Measurements from ENCODE around the gene NKPD1. TPM values are rescaled to one million over a fixed set of nuclear protein-coding genes. Genes with fewer than 3 reads are reported as not detected.

The NKPD1 gene
- total and polyA plus RNA-seq, 2 experiments from 2014 or later, result 2.9 to 3.3 TPM

DNA sequence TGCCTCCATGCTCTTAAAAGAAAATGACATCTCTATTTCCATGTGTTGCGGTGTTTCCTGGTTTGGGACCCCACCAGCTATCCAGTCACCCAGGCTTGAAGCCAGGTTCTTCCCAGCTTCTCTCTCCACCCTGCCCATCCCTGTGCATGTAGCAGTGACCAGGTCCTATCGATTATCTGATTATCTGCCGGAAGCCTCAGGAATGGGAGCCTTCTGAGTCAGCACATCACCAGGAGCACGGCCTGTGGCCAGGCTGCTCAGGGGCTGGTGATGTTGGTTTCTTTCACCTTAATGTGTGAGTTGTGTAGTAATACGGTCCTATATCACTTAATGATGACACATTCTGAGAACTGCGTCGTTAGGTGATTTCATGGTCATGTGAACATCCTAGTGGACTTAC is 34.1 kb downstream of the NKPD1 start:
- Histone ChIP-seq H3K4me3 (no peak overlapping the region), H3K27ac (no peak overlapping the region), H3K27me3 (no peaks in the 10 kb centered on the region), H3K36me3 (no peaks in the 10 kb centered on the region), H3K9me3 (ENCODE audit: low read depth) (no peaks in the 10 kb centered on the region), H3K4me1 (ENCODE audit: low read depth) (no peaks in the 10 kb centered on the region)
- DNase-seq (ENCODE audit: low read depth in 1 of 2, low spot score in 1 of 2), result no peak
- TF ChIP-seq, protein P1, sequence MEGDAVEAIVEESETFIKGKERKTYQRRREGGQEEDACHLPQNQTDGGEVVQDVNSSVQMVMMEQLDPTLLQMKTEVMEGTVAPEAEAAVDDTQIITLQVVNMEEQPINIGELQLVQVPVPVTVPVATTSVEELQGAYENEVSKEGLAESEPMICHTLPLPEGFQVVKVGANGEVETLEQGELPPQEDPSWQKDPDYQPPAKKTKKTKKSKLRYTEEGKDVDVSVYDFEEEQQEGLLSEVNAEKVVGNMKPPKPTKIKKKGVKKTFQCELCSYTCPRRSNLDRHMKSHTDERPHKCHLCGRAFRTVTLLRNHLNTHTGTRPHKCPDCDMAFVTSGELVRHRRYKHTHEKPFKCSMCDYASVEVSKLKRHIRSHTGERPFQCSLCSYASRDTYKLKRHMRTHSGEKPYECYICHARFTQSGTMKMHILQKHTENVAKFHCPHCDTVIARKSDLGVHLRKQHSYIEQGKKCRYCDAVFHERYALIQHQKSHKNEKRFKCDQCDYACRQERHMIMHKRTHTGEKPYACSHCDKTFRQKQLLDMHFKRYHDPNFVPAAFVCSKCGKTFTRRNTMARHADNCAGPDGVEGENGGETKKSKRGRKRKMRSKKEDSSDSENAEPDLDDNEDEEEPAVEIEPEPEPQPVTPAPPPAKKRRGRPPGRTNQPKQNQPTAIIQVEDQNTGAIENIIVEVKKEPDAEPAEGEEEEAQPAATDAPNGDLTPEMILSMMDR (IDR thresholded peaks at IDR 0.05; ENCODE audit: low read depth, low read length), result no peak

DNA sequence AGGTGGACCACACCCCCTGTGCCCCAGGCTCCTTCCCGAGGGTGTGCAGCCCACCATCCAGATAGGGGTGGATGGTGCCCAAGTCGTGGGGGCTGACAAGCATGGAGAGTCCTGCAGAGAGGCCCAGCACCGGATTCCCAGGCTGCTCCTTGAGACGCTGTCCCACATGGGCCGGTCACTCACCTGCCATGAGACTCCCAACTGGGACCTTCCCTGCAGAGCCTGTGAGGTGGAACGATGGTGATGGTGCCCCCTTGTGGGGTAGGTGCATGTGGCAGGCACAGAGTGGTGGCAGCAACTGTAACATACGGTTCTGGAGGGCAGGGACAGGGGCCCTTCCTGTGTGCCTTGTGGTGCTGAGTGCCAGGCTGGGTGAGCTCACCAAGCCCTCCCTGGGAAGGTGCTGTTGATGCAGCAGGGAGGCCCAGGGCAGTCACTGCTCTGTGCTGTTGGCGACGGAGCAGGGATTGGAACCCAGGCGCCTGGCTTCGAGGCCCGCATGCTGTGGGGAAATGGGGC is 34.7 kb downstream of the NKPD1 start:
- H3K27ac ChIP-seq, result no peak overlapping the region
- TF ChIP-seq, protein P1 (IDR thresholded peaks at IDR 0.05; ENCODE audit: low read depth, low read length), result peak; percentile 83
- peak; percentile 56 to 75 for DNase-seq (ENCODE audit: low read depth in 1 of 2, low spot score in 1 of 2)
- no peaks in the 10 kb centered on the region for H3K9me3 ChIP-seq (ENCODE audit: low read depth)
- H3K4me3 ChIP-seq, result no peak overlapping the region
- H3K36me3 ChIP-seq, result no peaks in the 10 kb centered on the region
- H3K4me1 ChIP-seq (ENCODE audit: low read depth), result no peaks in the 10 kb centered on the region
- H3K27me3 ChIP-seq, result no peaks in the 10 kb centered on the region

DNA sequence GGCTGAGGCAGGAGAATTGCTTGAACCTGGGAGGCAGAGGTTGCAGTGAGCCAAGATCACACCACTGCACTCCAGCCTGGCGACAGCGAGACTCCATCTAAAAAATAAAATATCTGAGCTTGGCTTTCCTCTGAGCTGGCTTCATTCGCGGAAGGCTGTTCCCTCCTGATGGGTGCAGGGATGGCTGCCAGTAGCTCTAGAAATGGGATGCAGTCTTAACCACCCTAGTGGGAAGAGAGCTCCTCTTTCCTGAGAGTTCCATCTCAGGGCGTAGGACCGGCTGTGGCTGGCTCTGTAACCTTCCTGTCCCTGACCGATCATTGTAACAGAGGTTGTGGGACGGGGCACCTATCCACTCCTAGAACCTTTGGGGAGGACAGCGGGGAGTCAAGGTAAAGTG is 35.4 kb downstream of the NKPD1 start:
- Histone ChIP-seq H3K4me3 (no peak overlapping the region), H3K4me1 (ENCODE audit: low read depth) (no peaks in the 10 kb centered on the region), H3K27me3 (no peaks in the 10 kb centered on the region), H3K9me3 (ENCODE audit: low read depth) (no peaks in the 10 kb centered on the region), H3K36me3 (no peaks in the 10 kb centered on the region), H3K27ac (no peak overlapping the region)
- no peak for DNase-seq (ENCODE audit: low read depth in 1 of 2, low spot score in 1 of 2)
- TF ChIP-seq, protein P1 (IDR thresholded peaks at IDR 0.05; ENCODE audit: low read depth, low read length), result no peak

DNA sequence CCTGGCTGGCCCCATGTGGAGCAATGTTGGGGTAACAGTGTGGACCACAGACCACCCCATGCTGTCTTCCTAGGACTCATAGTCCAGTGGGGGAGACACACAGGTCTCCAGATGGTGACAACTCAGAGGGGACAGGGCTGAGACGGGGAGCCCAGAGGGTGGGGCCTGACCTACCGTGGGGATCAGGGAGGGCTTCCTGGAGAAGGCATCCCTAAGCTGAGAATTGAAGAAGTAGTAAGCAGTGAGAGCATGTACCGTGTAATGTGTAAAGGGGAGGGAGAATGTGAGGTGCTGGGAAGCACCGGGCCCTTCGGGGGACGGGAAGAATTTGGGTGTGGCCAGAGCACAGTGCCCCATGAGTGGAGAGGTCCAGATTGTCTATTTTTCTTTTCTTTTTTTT is 36.8 kb downstream of the NKPD1 start:
- Histone ChIP-seq H3K27me3 (no peaks in the 10 kb centered on the region), H3K4me3 (no peak overlapping the region), H3K27ac (no peak overlapping the region), H3K36me3 (no peaks in the 10 kb centered on the region), H3K4me1 (ENCODE audit: low read depth) (no peaks in the 10 kb centered on the region), H3K9me3 (ENCODE audit: low read depth) (no peaks in the 10 kb centered on the region)
- TF ChIP-seq, protein P1 (IDR thresholded peaks at IDR 0.05; ENCODE audit: low read depth, low read length), result no peak
- no peak for DNase-seq (ENCODE audit: low read depth in 1 of 2, low spot score in 1 of 2)

DNA sequence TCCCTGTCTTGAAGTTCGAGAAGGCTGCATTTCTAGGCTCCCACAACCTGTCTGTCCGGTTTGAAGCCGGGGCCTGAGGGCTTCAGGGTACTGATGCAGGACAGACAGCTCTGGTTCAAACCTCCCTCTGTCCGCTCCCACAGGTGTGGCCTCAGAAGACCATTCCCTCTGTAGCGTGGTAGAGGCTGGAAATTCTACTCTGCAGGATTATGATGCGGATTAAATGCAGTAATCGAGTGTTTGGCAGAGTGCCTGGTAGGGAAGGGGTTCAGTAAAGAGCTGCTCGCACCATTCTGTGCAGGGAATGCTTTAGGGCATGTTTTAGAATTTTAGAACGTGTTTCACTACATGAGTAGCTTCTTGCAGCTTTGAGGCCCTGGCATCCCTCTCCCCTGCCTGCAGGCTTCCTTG is 37.3 kb downstream of the NKPD1 start:
- Histone ChIP-seq H3K4me1 (ENCODE audit: low read depth) (no peaks in the 10 kb centered on the region), H3K27me3 (no peaks in the 10 kb centered on the region), H3K9me3 (ENCODE audit: low read depth) (no peaks in the 10 kb centered on the region), H3K4me3 (no peak overlapping the region), H3K36me3 (no peaks in the 10 kb centered on the region), H3K27ac (no peak overlapping the region)
- TF ChIP-seq, protein P1 (IDR thresholded peaks at IDR 0.05; ENCODE audit: low read depth, low read length), result no peak
- no peak for DNase-seq (ENCODE audit: low read depth in 1 of 2, low spot score in 1 of 2)

DNA sequence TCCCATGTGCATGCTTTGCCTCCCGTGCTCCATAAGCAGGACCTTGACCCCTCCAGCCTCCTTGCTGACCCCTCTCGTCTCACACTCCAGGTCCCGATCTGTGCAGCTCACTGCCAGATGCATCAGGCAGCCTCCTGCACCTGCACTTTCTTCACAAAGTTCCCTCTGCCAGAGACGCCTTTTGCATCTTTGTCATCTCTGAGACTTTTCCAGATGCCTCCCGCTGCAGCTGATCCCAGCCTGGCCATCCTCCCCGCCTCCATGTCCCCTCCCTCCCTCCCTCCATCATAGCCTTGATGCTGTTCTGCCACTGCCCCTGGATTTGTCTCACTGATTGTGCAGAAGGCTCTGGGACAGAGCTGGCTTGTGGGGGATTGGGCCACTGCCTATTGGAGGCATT is 38.0 kb downstream of the NKPD1 start:
- no peaks in the 10 kb centered on the region for H3K36me3 ChIP-seq
- H3K9me3 ChIP-seq (ENCODE audit: low read depth), result no peaks in the 10 kb centered on the region
- H3K4me1 ChIP-seq (ENCODE audit: low read depth), result no peaks in the 10 kb centered on the region
- no peak overlapping the region for H3K27ac ChIP-seq
- no peak overlapping the region for H3K4me3 ChIP-seq
- DNase-seq (ENCODE audit: low read depth in 1 of 2, low spot score in 1 of 2), result no peak
- H3K27me3 ChIP-seq, result no peaks in the 10 kb centered on the region
- TF ChIP-seq, protein P1 (IDR thresholded peaks at IDR 0.05; ENCODE audit: low read depth, low read length), result no peak
